Panc1 (cell line): ENCODE results near the gene CCDC127. TPM values are rescaled to one million over a fixed set of nuclear protein-coding genes. Genes with fewer than 3 reads are reported as not detected.

Source experiments
- ATAC-seq: fragments of 200-7000 bp; cut with Tn5 transposase; 2 replicates; pipeline ENCODE4 v1.9.1; 2020; ENCODE audit warnings: mild to moderate bottlenecking, moderate library complexity
- BruUV-seq: library from RNA; stranded (reverse); fragments of 400-500 nt; replicated peaks from 2 replicates; lab custom pipeline; 2021; lab: Mats Ljungman, UMichigan
- CTCF ChIA-PET: fragments of 300-600 bp; sonication (Branson Sonifier 250); formaldehyde crosslinking; loops from one replicate; lab custom pipeline; 2022; ENCODE audit warnings: antibody characterized with exemption; lab: Charles Lee
- POLR2A ChIA-PET: fragments of 300-600 bp; sonication (Branson Sonifier 250); formaldehyde crosslinking; loops from one replicate; lab custom pipeline; 2022; ENCODE audit warnings: antibody characterized with exemption; lab: Charles Lee
- DNase-seq: peaks from one replicate; pipeline ENCODE4 v3.0.0-alpha.2; 2010; ENCODE audit warnings: low read depth, low spot score
- H3K27ac ChIP-seq: 2 replicates; pipeline ENCODE4 v1.5.1; 2011; ENCODE audit warnings: mild to moderate bottlenecking, low read length, inconsistent platforms
- H3K27me3 ChIP-seq: fragments of 200-500 bp; sonication (Bioruptor generic); 2 replicates; pipeline ENCODE4 v1.6.0; 2014; ENCODE audit warnings: low read length, inconsistent platforms; ENCODE audit not compliant: control insufficient read depth, insufficient read depth
- H3K36me3 ChIP-seq: fragments of 200-500 bp; sonication (Bioruptor generic); 2 replicates; pipeline ENCODE4 v1.5.1; 2014; ENCODE audit warnings: inconsistent platforms, mild to moderate bottlenecking, low read length, moderate library complexity; ENCODE audit not compliant: control insufficient read depth, insufficient read depth
- H3K4me1 ChIP-seq: 2 replicates; pipeline ENCODE4 v1.5.1; 2011; ENCODE audit warnings: inconsistent platforms, mild to moderate bottlenecking, low read length, moderate library complexity; ENCODE audit not compliant: control insufficient read depth, insufficient read depth
- H3K4me3 ChIP-seq, 2 experiments: 2 replicates each; pipeline ENCODE4 v1.5.1; 2011 to 2012; ENCODE audit warnings: low read depth in 2 of 2, low read length in 2 of 2, mild to moderate bottlenecking in 2 of 2, inconsistent platforms in 1 of 2, moderate library complexity in 1 of 2
- H3K9me3 ChIP-seq: fragments of 200-500 bp; sonication (Bioruptor generic); 2 replicates; pipeline ENCODE4 v1.5.1; 2014; ENCODE audit warnings: low read depth, mild to moderate bottlenecking, inconsistent platforms, low read length, moderate library complexity; ENCODE audit not compliant: control insufficient read depth, insufficient read depth
- POLR2AphosphoS5 ChIP-seq: IDR thresholded peaks from 2 replicates; pipeline ENCODE4 v1.6.1; 2012; ENCODE audit warnings: mild to moderate bottlenecking, low read depth, low read length, moderate library complexity
- REST ChIP-seq, 2 experiments: IDR thresholded peaks; 2 replicates each; pipeline ENCODE4 v1.6.1; 2011 to 2012; ENCODE audit warnings: low read depth in 2 of 2, control low read depth in 1 of 2, low read length in 1 of 2, mild to moderate bottlenecking in 1 of 2, moderate library complexity in 1 of 2; ENCODE audit not compliant: insufficient read depth in 1 of 2
- SIN3A ChIP-seq: IDR thresholded peaks from 2 replicates; pipeline ENCODE4 v1.6.1; 2012; ENCODE audit warnings: low read depth, mild to moderate bottlenecking, low read length, moderate library complexity, borderline replicate concordance; ENCODE audit not compliant: insufficient read depth
- TCF7L2 ChIP-seq: IDR thresholded peaks from 2 replicates; pipeline ENCODE4 v1.6.1; 2011; ENCODE audit warnings: mild to moderate bottlenecking, low read depth, low read length, inconsistent platforms
- in situ Hi-C: cut with HindIII; loops from 2 replicates; pipeline ENCODE4 v1.10.0; 2016; ENCODE audit warnings: low sequenced_read_pairs, low pct_unique_long_range_greater_than_20kb
- intact Hi-C: fragments of 100-400 bp; cut with micrococcal nuclease; formaldehyde crosslinking; loops from one replicate; pipeline ENCODE4 v1.10.0; 2022; ENCODE audit not compliant: unreplicated experiment
- total RNA-seq: library from RNA; stranded (reverse); gene quantifications from one replicate; pipeline ENCODE4 v1.2.1, GENCODE V29; 2021; ENCODE audit not compliant: unreplicated experiment
- TF ChIP-seq, protein P1 (sequence below): fragments of 450-650 bp; IDR thresholded peaks from 2 replicates; pipeline ENCODE4 v1.5.1; 2017; ENCODE audit warnings: mild to moderate bottlenecking

Gene CCDC127
- total RNA-seq, 1 experiment from 2014 or later = 8.1 TPM

- Histone ChIP-seq H3K4me1 (peaks cover 37% of the 10 kb centered on the region), H3K4me3 (no peak overlapping the region), H3K36me3 (no peaks in the 10 kb centered on the region), H3K27ac (no peak overlapping the region), H3K9me3 (no peaks in the 10 kb centered on the region), H3K27me3 (no peaks in the 10 kb centered on the region)
- TF ChIP-seq, protein P1, sequence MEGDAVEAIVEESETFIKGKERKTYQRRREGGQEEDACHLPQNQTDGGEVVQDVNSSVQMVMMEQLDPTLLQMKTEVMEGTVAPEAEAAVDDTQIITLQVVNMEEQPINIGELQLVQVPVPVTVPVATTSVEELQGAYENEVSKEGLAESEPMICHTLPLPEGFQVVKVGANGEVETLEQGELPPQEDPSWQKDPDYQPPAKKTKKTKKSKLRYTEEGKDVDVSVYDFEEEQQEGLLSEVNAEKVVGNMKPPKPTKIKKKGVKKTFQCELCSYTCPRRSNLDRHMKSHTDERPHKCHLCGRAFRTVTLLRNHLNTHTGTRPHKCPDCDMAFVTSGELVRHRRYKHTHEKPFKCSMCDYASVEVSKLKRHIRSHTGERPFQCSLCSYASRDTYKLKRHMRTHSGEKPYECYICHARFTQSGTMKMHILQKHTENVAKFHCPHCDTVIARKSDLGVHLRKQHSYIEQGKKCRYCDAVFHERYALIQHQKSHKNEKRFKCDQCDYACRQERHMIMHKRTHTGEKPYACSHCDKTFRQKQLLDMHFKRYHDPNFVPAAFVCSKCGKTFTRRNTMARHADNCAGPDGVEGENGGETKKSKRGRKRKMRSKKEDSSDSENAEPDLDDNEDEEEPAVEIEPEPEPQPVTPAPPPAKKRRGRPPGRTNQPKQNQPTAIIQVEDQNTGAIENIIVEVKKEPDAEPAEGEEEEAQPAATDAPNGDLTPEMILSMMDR = no peak
- TF ChIP-seq TCF7L2 (no peak), REST (IDR thresholded peaks at IDR 0.05; ENCODE audit: insufficient read depth in 1 of 2, low read depth in 2 of 2, low read length in 1 of 2) (no peak), POLR2AphosphoS5 (no peak)
- CTCF ChIA-PET = no interaction called here
- ATAC-seq = no peak
- in situ Hi-C loops (no loop called here), intact Hi-C loops (no loop called here)
- no peak for DNase-seq
- no TSS peak for BruUV-seq
- POLR2A ChIA-PET = no interaction called here
These were observed 23.9 kb downstream of the CCDC127 start for GRCh38 chr5:194102-194501.

GRCh38 chr5:192970-193831 lies 24.8 kb downstream of the CCDC127 start:
- no peak for DNase-seq
- ChIA-PET POLR2A (no interaction called here), CTCF (no interaction called here)
- intact Hi-C loops (no loop called here), in situ Hi-C loops (no loop called here)
- no peak for TF ChIP-seq POLR2AphosphoS5
- TF ChIP-seq REST (IDR thresholded peaks at IDR 0.05; ENCODE audit: insufficient read depth in 1 of 2, low read depth in 2 of 2, low read length in 1 of 2) = no peak
- no peak for TF ChIP-seq SIN3A
- no TSS peak for BruUV-seq
- H3K36me3 ChIP-seq = no peaks in the 10 kb centered on the region
- no peaks in the 10 kb centered on the region for H3K27me3 ChIP-seq
- H3K27ac ChIP-seq = no peak overlapping the region
- H3K4me3 ChIP-seq = no peak overlapping the region
- no peak for ATAC-seq
- no peaks in the 10 kb centered on the region for H3K9me3 ChIP-seq
- peaks cover 46% of the 10 kb centered on the region for H3K4me1 ChIP-seq
